BE2C (cell line): Measurements from ENCODE around the gene NAV2.

Experiments
- DNase-seq: peaks from one replicate; pipeline ENCODE4 v3.0.0-alpha.2; 2020
- H3K27me3 ChIP-seq: fragments of 250-450 bp; sonication (Bioruptor Pico); 2 replicates; pipeline ENCODE4 v1.5.1; 2020; ENCODE audit warnings: mild to moderate bottlenecking
- H3K36me3 ChIP-seq: fragments of 250-450 bp; sonication (Bioruptor Pico); 2 replicates; pipeline ENCODE4 v1.5.1; 2020; ENCODE audit warnings: mild to moderate bottlenecking
- H3K4me1 ChIP-seq: fragments of 250-450 bp; sonication (Bioruptor Pico); 2 replicates; pipeline ENCODE4 v1.5.1; 2020
- H3K4me3 ChIP-seq: 2 replicates; pipeline ENCODE4 v1.5.1; 2011; ENCODE audit warnings: low read depth, low read length
- H3K9me3 ChIP-seq: fragments of 250-450 bp; sonication (Bioruptor Pico); 2 replicates; pipeline ENCODE4 v1.5.1; 2020
- TF ChIP-seq, protein P1 (sequence below): IDR thresholded peaks from 2 replicates; pipeline ENCODE4 v1.5.1; 2012; ENCODE audit warnings: mild to moderate bottlenecking, low read depth, low read length

NAV2 gene

DNA sequence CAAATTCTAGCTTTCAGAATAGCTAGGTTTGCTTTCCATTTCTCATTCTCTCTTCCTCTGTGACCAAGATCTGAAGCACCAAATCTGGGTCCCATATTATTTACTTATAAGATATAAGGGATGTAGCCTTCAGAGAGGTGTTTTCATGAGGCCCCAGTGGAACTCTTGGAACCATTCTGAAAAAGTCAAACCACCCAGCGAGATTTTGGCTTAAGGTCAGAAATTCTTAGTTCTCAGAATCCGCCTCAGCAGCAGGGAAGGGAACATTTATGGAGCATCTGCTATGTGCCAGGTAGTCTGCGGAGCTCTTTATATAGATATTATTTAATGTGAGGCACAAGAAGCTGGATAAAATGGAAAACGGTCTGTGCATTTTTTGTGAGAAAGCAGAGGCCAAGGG lies 6.3 kb downstream of the NAV2 start:
- no peaks in the 10 kb centered on the region for H3K36me3 ChIP-seq
- peaks cover 3% of the 10 kb centered on the region for H3K27me3 ChIP-seq
- no peak overlapping the region for H3K4me3 ChIP-seq
- DNase-seq: no peak
- TF ChIP-seq, protein P1, sequence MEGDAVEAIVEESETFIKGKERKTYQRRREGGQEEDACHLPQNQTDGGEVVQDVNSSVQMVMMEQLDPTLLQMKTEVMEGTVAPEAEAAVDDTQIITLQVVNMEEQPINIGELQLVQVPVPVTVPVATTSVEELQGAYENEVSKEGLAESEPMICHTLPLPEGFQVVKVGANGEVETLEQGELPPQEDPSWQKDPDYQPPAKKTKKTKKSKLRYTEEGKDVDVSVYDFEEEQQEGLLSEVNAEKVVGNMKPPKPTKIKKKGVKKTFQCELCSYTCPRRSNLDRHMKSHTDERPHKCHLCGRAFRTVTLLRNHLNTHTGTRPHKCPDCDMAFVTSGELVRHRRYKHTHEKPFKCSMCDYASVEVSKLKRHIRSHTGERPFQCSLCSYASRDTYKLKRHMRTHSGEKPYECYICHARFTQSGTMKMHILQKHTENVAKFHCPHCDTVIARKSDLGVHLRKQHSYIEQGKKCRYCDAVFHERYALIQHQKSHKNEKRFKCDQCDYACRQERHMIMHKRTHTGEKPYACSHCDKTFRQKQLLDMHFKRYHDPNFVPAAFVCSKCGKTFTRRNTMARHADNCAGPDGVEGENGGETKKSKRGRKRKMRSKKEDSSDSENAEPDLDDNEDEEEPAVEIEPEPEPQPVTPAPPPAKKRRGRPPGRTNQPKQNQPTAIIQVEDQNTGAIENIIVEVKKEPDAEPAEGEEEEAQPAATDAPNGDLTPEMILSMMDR: no peak
- no peaks in the 10 kb centered on the region for H3K9me3 ChIP-seq
- H3K4me1 ChIP-seq: no peaks in the 10 kb centered on the region

DNA sequence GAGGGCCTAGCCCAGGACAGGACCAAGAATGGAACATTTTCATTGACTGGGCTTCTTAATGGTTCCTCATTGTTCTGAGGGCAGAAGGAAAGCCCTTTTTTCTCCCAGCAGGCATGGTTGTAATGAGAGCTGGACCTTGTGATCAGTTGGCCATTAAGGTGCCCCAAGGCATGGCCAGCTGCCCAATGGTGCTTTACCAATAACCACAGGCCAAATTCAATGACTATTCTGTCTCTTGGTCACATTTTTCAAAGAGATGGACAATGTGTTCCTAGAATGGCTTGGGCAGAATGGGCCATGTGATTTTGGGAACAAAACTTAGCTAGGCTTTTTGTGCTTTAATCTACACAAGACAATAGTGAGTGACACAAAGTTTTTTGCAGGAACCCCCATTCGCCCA lies 7.3 kb downstream of the NAV2 start:
- DNase-seq: no peak
- H3K4me3 ChIP-seq: no peak overlapping the region
- no peaks in the 10 kb centered on the region for H3K36me3 ChIP-seq
- H3K9me3 ChIP-seq: no peaks in the 10 kb centered on the region
- TF ChIP-seq, protein P1: no peak
- H3K4me1 ChIP-seq: no peaks in the 10 kb centered on the region
- no peaks in the 10 kb centered on the region for H3K27me3 ChIP-seq

DNA sequence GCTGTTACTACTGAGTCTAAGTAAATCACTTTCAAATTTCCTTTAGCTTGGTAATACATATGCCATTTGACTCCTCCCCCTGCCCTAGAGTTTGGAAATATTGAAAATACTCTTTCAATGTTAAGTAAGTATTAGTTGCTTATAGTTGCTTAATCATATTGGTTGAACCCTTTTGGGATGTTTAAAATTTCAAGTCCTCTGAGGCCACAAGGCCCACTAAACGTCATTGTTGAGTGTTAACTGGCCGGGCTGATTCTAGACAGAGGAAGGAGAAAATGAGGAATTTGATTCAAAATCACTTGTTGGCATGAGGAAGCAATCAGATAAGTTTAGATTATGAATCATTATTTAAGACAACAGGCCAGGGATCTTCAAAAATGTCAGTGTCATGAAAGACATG lies 8.5 kb downstream of the NAV2 start:
- H3K36me3 ChIP-seq: no peaks in the 10 kb centered on the region
- DNase-seq: no peak
- no peaks in the 10 kb centered on the region for H3K4me1 ChIP-seq
- no peaks in the 10 kb centered on the region for H3K9me3 ChIP-seq
- H3K4me3 ChIP-seq: no peak overlapping the region
- TF ChIP-seq, protein P1: no peak
- no peaks in the 10 kb centered on the region for H3K27me3 ChIP-seq

DNA sequence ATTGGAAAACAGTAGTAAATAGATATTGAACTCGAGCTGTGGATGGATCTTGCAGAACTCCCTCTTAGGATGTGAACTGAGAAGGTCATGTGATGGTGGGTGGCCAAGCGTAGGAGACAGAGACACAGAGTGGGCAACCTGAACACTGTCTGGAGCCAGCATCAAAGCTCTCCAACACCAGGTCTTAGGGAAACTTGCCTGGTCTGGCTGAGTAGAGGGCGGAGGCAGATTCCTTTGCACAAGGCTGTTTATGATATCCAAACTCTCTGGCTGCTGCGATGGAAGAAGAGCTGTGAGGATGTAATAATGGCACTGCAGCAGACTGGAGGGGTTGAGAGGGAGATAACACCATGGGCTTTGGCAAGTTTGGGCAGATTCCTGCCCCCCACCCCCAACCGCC lies 10.1 kb downstream of the NAV2 start:
- DNase-seq: no peak

DNA sequence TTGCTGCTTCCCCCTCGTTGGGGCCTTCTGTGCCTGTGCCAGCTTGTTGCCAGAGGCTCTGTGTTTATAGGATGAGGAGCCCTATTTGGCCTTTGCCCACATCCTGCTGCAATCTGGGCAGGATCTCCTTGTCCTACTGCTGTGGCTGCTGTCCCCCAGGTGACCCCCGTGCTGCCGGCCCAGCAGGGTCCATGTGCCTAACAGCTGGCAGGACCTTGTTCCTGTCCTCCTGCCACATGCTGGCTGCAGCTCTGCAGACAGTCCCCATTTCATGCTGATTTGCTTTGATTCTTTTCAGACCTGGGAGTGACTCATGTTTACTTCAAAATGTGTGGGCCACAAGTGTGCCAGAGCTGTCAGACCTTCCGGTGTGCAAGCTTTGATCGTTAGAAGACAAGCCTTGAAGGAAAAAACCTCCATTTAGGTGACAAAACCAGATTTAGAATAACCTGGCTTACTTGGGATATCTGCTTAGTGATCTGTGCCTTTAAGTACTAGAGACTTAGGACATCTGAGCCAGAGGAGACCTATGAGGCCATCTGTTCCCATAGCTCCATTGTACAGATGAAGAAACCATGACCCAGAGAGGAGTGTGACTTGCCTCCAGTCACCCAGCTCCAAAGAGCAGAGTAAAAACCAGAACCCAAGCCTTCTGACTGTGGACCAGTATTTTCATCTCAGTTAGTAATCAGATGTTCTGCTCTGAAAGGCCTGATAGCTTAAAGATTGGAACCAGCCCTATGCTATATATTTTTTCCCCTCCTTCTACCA lies 11.1 kb downstream of the NAV2 start:
- H3K27me3 ChIP-seq: no peaks in the 10 kb centered on the region
- H3K4me3 ChIP-seq: no peak overlapping the region
- DNase-seq: peak; percentile 46
- no peaks in the 10 kb centered on the region for H3K9me3 ChIP-seq
- TF ChIP-seq, protein P1: no peak
- no peaks in the 10 kb centered on the region for H3K4me1 ChIP-seq
- H3K36me3 ChIP-seq: no peaks in the 10 kb centered on the region

More for the DNA sequence above, 10.1 kb downstream of the NAV2 start:
- H3K27me3 ChIP-seq: no peaks in the 10 kb centered on the region
- no peaks in the 10 kb centered on the region for H3K36me3 ChIP-seq
- H3K4me3 ChIP-seq: no peak overlapping the region
- no peaks in the 10 kb centered on the region for H3K4me1 ChIP-seq
- H3K9me3 ChIP-seq: no peaks in the 10 kb centered on the region
- TF ChIP-seq, protein P1: no peak

DNA sequence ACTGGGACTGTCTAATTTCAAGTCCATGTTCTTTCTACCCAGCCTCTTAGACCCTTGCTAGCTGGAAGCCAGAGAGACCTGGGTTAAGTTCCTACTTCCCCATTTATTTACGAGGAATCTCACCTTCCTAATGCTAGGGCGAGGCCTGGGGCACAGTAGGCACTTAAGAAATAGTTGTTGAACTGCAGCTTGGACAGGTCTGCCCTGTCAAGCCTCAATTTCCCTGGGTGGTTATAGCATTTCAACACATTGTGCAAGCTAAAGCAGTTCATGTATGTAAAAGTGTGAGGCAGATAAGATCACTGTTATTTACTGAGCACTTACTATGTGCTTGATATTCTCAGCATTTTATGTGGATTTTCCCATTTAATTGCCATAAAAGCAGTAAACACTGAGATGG lies 12.1 kb downstream of the NAV2 start:
- DNase-seq: no peak

More for the DNA sequence above, 12.1 kb downstream of the NAV2 start:
- no peaks in the 10 kb centered on the region for H3K27me3 ChIP-seq
- no peaks in the 10 kb centered on the region for H3K36me3 ChIP-seq
- H3K4me3 ChIP-seq: no peak overlapping the region
- TF ChIP-seq, protein P1: no peak
- H3K9me3 ChIP-seq: no peaks in the 10 kb centered on the region
- H3K4me1 ChIP-seq: no peaks in the 10 kb centered on the region
